BE2C (cell line): ENCODE measurements around the gene MRPS14.
"Not testable (repeated sequence)": the region's sequence is repeated elsewhere in the genome, so short reads cannot be mapped to it uniquely, and the experiment has no call there.

Source experiments
- DNase-seq: peaks from one replicate; pipeline ENCODE4 v3.0.0-alpha.2; 2020
- H3K27me3 ChIP-seq: fragments of 250-450 bp; sonication (Bioruptor Pico); 2 replicates; pipeline ENCODE4 v1.5.1; 2020; ENCODE audit warnings: mild to moderate bottlenecking
- H3K36me3 ChIP-seq: fragments of 250-450 bp; sonication (Bioruptor Pico); 2 replicates; pipeline ENCODE4 v1.5.1; 2020; ENCODE audit warnings: mild to moderate bottlenecking
- H3K4me1 ChIP-seq: fragments of 250-450 bp; sonication (Bioruptor Pico); 2 replicates; pipeline ENCODE4 v1.5.1; 2020
- H3K4me3 ChIP-seq: 2 replicates; pipeline ENCODE4 v1.5.1; 2011; ENCODE audit warnings: low read depth, low read length
- H3K9me3 ChIP-seq: fragments of 250-450 bp; sonication (Bioruptor Pico); 2 replicates; pipeline ENCODE4 v1.5.1; 2020
- TF ChIP-seq, protein P1 (sequence below): IDR thresholded peaks from 2 replicates; pipeline ENCODE4 v1.5.1; 2012; ENCODE audit warnings: mild to moderate bottlenecking, low read depth, low read length

The MRPS14 gene

DNA sequence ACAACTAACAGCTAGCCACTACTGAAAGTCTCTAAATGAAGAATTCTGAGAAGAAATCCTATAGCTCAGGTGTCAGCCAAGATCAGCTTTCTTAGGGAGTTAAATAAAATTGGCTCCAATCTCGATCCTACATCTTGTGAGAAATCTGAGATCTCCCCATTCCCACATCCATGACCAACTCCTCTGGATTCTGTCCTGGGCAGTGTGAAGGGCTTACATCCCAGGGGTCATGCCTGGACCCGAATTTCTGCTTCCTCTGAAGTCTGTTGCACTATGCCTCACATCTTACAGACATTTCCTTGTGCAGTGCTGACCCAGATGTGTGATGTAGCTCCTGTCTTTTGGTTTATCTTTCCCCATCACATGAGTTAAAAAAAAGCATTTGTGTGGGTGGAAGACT, 39.6 kb upstream of the MRPS14 start:
- no peak overlapping the region for H3K4me3 ChIP-seq
- no peaks in the 10 kb centered on the region for H3K4me1 ChIP-seq
- no peaks in the 10 kb centered on the region for H3K27me3 ChIP-seq
- no peaks in the 10 kb centered on the region for H3K9me3 ChIP-seq
- TF ChIP-seq, protein P1, sequence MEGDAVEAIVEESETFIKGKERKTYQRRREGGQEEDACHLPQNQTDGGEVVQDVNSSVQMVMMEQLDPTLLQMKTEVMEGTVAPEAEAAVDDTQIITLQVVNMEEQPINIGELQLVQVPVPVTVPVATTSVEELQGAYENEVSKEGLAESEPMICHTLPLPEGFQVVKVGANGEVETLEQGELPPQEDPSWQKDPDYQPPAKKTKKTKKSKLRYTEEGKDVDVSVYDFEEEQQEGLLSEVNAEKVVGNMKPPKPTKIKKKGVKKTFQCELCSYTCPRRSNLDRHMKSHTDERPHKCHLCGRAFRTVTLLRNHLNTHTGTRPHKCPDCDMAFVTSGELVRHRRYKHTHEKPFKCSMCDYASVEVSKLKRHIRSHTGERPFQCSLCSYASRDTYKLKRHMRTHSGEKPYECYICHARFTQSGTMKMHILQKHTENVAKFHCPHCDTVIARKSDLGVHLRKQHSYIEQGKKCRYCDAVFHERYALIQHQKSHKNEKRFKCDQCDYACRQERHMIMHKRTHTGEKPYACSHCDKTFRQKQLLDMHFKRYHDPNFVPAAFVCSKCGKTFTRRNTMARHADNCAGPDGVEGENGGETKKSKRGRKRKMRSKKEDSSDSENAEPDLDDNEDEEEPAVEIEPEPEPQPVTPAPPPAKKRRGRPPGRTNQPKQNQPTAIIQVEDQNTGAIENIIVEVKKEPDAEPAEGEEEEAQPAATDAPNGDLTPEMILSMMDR, result no peak
- H3K36me3 ChIP-seq, result no peaks in the 10 kb centered on the region
- DNase-seq, result no peak

DNA sequence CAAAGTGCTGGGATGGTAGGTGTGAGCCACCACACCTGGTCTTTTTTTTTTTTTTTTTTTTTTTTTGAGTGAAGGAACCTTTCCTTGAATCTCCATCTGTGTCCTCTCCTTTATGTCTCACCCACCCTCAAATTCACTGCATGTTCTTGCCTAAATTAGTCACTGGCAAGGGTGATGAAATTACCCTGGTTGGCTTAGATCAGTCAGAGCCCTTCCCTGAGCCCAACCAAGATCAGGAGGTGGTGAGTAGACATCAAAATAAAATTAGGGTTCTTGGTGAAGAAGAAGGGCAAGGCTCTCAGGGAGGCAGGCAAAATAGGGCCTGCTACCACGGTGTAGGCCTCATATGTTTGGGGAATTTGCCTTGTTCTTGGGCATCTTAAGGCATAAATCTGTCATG, 39.1 kb upstream of the MRPS14 start:
- Histone ChIP-seq H3K27me3 (no peaks in the 10 kb centered on the region), H3K4me1 (no peaks in the 10 kb centered on the region), H3K9me3 (no peaks in the 10 kb centered on the region), H3K36me3 (no peaks in the 10 kb centered on the region), H3K4me3 (no peak overlapping the region)
- TF ChIP-seq, protein P1, result no peak
- DNase-seq, result no peak

DNA sequence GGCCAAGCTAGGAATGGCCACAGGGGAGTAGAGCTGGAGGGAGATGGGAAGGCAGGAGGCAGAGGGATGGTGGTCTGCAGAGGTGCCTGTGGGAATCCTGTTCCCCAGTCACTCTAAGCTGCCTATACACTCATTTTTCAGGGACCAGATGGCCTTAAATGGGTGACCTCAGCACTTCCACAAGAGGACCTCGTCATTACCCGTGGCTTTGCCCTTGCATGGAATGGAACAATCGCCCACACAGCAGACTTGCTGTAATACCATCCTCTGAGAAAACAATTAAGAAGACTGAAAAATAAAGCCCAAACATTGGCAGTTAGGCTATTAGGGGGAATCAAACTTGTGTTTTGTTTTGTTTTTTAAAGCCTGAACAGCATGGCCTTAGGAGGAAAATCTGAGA, 31.5 kb upstream of the MRPS14 start:
- no peaks in the 10 kb centered on the region for H3K36me3 ChIP-seq
- DNase-seq, result no peak
- TF ChIP-seq, protein P1, result no peak

DNA sequence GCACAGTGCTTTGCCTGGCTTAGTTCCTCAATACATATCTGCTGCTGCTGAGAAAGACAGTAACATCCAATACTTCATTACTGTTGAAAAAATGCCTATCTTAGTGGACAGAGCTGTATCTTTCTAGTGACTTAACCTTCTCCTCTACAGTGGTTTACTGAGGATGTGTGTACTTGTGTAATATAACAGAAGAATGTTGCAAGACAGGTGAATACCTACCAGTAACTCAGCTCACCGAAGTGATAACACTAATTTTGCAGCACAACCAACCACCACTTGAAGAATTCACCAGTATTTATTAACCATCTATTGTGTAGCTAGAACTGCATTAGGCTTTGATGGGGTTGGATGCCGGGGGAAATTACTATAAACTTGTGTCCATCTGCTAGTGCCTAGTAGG, 27.8 kb upstream of the MRPS14 start:
- no peaks in the 10 kb centered on the region for H3K4me1 ChIP-seq
- H3K36me3 ChIP-seq, result no peaks in the 10 kb centered on the region
- no peaks in the 10 kb centered on the region for H3K9me3 ChIP-seq
- no peak overlapping the region for H3K4me3 ChIP-seq
- TF ChIP-seq, protein P1, result no peak
- no peak for DNase-seq
- H3K27me3 ChIP-seq, result no peaks in the 10 kb centered on the region

More for the DNA sequence above, 31.5 kb upstream of the MRPS14 start:
- no peaks in the 10 kb centered on the region for H3K27me3 ChIP-seq
- H3K9me3 ChIP-seq, result no peaks in the 10 kb centered on the region
- no peaks in the 10 kb centered on the region for H3K4me1 ChIP-seq
- H3K4me3 ChIP-seq, result no peak overlapping the region

DNA sequence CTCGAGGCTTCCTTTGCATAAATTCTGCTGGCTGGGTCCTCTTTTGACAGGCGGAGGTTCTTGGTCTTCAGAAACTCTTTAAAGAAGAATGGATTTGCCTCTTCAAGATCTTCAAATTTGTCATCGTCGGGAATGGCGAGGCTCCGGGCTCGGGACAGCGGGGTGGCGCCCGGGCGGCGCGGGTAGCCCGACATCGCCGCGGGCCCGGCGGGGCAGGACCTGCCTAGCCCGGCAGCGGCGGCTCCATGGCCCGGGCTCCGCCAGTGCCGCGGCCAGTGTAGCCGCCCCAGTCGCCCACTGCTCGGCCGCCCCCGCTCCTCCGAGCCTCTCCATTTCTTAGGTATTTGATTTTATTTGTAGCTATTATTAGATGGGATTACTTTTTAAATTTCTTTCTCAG, 22.3 kb upstream of the MRPS14 start:
- H3K4me1 ChIP-seq, result no peaks in the 10 kb centered on the region
- H3K4me3 ChIP-seq, result no peak overlapping the region
- H3K36me3 ChIP-seq, result no peaks in the 10 kb centered on the region
- no peaks in the 10 kb centered on the region for H3K27me3 ChIP-seq
- TF ChIP-seq, protein P1, result no peak
- no peak for DNase-seq
- no peaks in the 10 kb centered on the region for H3K9me3 ChIP-seq

DNA sequence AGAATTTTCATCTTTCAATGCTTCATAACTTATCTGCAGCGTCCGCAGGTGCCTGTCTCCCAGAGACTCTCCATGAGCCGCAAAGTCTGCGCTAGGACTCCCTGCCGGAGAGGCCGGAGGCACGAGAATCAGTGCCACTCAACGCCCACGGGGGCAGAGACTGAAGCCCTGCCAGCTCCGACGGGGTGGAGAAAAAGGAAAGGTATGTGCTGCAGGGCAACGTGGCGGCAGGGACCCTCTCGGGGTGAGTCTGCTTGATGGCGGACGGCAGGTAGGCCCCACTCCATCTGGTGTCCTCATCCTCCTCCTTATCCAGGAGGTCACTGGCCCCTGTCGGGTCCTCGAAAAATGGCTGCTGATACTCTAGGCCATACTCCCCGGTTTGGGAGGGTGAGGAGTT, 21.9 kb upstream of the MRPS14 start:
- H3K27me3 ChIP-seq, result no peaks in the 10 kb centered on the region

DNA sequence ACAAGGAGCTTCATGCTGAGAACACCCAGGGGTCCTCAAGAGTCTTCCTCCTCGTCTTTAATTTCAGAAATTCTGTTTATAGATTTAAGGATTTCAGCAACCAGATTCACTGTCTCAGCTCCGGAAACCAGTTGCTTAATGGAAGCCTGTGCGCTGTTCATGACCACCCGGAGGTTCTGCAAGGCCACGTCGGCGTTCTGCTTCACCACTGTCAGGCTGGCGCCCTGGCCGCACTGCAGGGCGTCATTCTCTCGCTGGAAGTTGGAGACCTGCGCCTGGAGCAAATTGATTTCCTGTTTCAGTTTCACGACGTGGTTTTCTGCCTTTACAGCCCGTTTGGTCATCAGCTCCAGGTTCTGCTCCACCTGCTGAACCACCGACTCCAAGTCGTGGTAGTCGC, 21.4 kb upstream of the MRPS14 start:
- not testable (repeated sequence) for H3K36me3 ChIP-seq, H3K4me3 ChIP-seq, H3K4me1 ChIP-seq, H3K9me3 ChIP-seq, H3K27me3 ChIP-seq, DNase-seq

More for the DNA sequence above, 21.9 kb upstream of the MRPS14 start:
- DNase-seq, result no peak
- H3K9me3 ChIP-seq, result no peaks in the 10 kb centered on the region
- H3K4me3 ChIP-seq, result no peak overlapping the region
- TF ChIP-seq, protein P1, result no peak
- H3K4me1 ChIP-seq, result no peaks in the 10 kb centered on the region
- H3K36me3 ChIP-seq, result no peaks in the 10 kb centered on the region
